Activated CD4-positive, alpha-beta T cell treated with anti-CD3 and anti-CD28 coated beads, Interleukin-2, amount 10 ng/mL, durations not matched to agents 7 days and 5 days (primary cell): ENCODE measurements around the gene MACROD2. TPM values are rescaled to one million over a fixed set of nuclear protein-coding genes. Genes with fewer than 3 reads are reported as not detected.

ENCODE experiments used
- CTCF ChIA-PET: fragments of 350-600 bp; sonication (Branson Sonifier 250); formaldehyde crosslinking; loops from one replicate; lab custom pipeline; 2021; ENCODE audit warnings: antibody characterized with exemption; lab: Charles Lee
- POLR2A ChIA-PET: fragments of 350-600 bp; sonication (Branson Sonifier 250); formaldehyde crosslinking; loops from one replicate; lab custom pipeline; 2021; ENCODE audit warnings: antibody characterized with exemption; lab: Charles Lee
- DNase-seq: peaks from one replicate; pipeline ENCODE4 v3.0.0-alpha.2; 2020
- H3K27ac Mint-ChIP-seq: one replicate; pipeline ENCODE4 v1.8.0; 2021; ENCODE audit warnings: mild to moderate bottlenecking, moderate library complexity, mixed read lengths
- H3K27me3 Mint-ChIP-seq: one replicate; pipeline ENCODE4 v1.8.0; 2021; ENCODE audit warnings: mixed read lengths
- H3K36me3 Mint-ChIP-seq: one replicate; pipeline ENCODE4 v1.8.0; 2021; ENCODE audit warnings: low read depth, mixed read lengths
- H3K4me1 Mint-ChIP-seq: one replicate; pipeline ENCODE4 v1.8.0; 2021; ENCODE audit warnings: mixed read lengths
- H3K4me3 Mint-ChIP-seq: one replicate; pipeline ENCODE4 v1.8.0; 2021; ENCODE audit warnings: mild to moderate bottlenecking, moderate library complexity, mixed read lengths
- H3K9me3 Mint-ChIP-seq: one replicate; pipeline ENCODE4 v1.8.0; 2021; ENCODE audit warnings: mixed read lengths
- total RNA-seq, 2 experiments: library from RNA; stranded (reverse); gene quantifications; one replicate each; pipeline ENCODE4 v1.2.3, GENCODE V29; 2021

The MACROD2 gene
- total RNA-seq, 2 experiments from 2014 or later = not detected

- Mint-ChIP-seq H3K27me3 (no peaks in the 10 kb centered on the region), H3K27ac (no peak overlapping the region), H3K9me3 (no peaks in the 10 kb centered on the region), H3K4me3 (no peak overlapping the region), H3K4me1 (no peaks in the 10 kb centered on the region), H3K36me3 (no peaks in the 10 kb centered on the region)
- DNase-seq = no peak
- CTCF ChIA-PET = no interaction called here
- POLR2A ChIA-PET = no interaction called here
Observed at GRCh38 chr20:16027686-16028085, 2032.4 kb downstream of the MACROD2 start.

- Mint-ChIP-seq H3K27ac (no peak overlapping the region), H3K4me3 (no peak overlapping the region), H3K4me1 (no peaks in the 10 kb centered on the region), H3K27me3 (no peaks in the 10 kb centered on the region), H3K36me3 (no peaks in the 10 kb centered on the region), H3K9me3 (no peaks in the 10 kb centered on the region)
- ChIA-PET CTCF (no interaction called here), POLR2A (no interaction called here)
- no peak for DNase-seq
Observed at GRCh38 chr20:16028923-16029322, 2033.6 kb downstream of the MACROD2 start.

GRCh38 chr20:16030253-16030652 is 2034.9 kb downstream of the MACROD2 start:
- Mint-ChIP-seq H3K27me3 (no peaks in the 10 kb centered on the region), H3K9me3 (no peaks in the 10 kb centered on the region), H3K4me1 (no peaks in the 10 kb centered on the region), H3K4me3 (no peak overlapping the region), H3K36me3 (no peaks in the 10 kb centered on the region), H3K27ac (no peak overlapping the region)
- DNase-seq = no peak
- CTCF ChIA-PET = no interaction called here
- POLR2A ChIA-PET = no interaction called here

GRCh38 chr20:16035576-16035975 is 2040.3 kb downstream of the MACROD2 start:
- no peaks in the 10 kb centered on the region for H3K9me3 Mint-ChIP-seq
- H3K27ac Mint-ChIP-seq = no peak overlapping the region
- POLR2A ChIA-PET = no interaction called here
- H3K36me3 Mint-ChIP-seq = no peaks in the 10 kb centered on the region
- CTCF ChIA-PET = no interaction called here
- H3K4me3 Mint-ChIP-seq = no peak overlapping the region
- no peak for DNase-seq
- no peaks in the 10 kb centered on the region for H3K27me3 Mint-ChIP-seq
- no peaks in the 10 kb centered on the region for H3K4me1 Mint-ChIP-seq

- POLR2A ChIA-PET = no interaction called here
- no peak for DNase-seq
- Mint-ChIP-seq H3K27me3 (no peaks in the 10 kb centered on the region), H3K4me3 (no peak overlapping the region), H3K4me1 (no peaks in the 10 kb centered on the region), H3K27ac (no peak overlapping the region), H3K9me3 (no peaks in the 10 kb centered on the region), H3K36me3 (no peaks in the 10 kb centered on the region)
- CTCF ChIA-PET = no interaction called here
Observed at GRCh38 chr20:16036331-16036730, 2041.0 kb downstream of the MACROD2 start.

- Mint-ChIP-seq H3K9me3 (no peaks in the 10 kb centered on the region), H3K27me3 (no peaks in the 10 kb centered on the region), H3K4me3 (no peak overlapping the region), H3K4me1 (no peaks in the 10 kb centered on the region), H3K27ac (no peak overlapping the region), H3K36me3 (no peaks in the 10 kb centered on the region)
- POLR2A ChIA-PET = no interaction called here
- CTCF ChIA-PET = no interaction called here
- no peak for DNase-seq
Observed at GRCh38 chr20:16040742-16041141, 2045.4 kb downstream of the MACROD2 start.

GRCh38 chr20:16042731-16043130 is 2047.4 kb downstream of the MACROD2 start:
- POLR2A ChIA-PET = no interaction called here
- H3K9me3 Mint-ChIP-seq = no peaks in the 10 kb centered on the region
- H3K27me3 Mint-ChIP-seq = no peaks in the 10 kb centered on the region
- H3K4me3 Mint-ChIP-seq = no peak overlapping the region
- H3K27ac Mint-ChIP-seq = no peak overlapping the region
- H3K36me3 Mint-ChIP-seq = no peaks in the 10 kb centered on the region
- DNase-seq = no peak
- no peaks in the 10 kb centered on the region for H3K4me1 Mint-ChIP-seq
- CTCF ChIA-PET = no interaction called here

GRCh38 chr20:16043931-16044330 is 2048.6 kb downstream of the MACROD2 start:
- H3K27ac Mint-ChIP-seq = no peak overlapping the region
- no peaks in the 10 kb centered on the region for H3K4me1 Mint-ChIP-seq
- H3K27me3 Mint-ChIP-seq = no peaks in the 10 kb centered on the region
- no peak for DNase-seq
- no peaks in the 10 kb centered on the region for H3K36me3 Mint-ChIP-seq
- no peak overlapping the region for H3K4me3 Mint-ChIP-seq
- CTCF ChIA-PET = no interaction called here
- POLR2A ChIA-PET = no interaction called here
- no peaks in the 10 kb centered on the region for H3K9me3 Mint-ChIP-seq

GRCh38 chr20:16048876-16049275 is 2053.6 kb downstream of the MACROD2 start:
- Mint-ChIP-seq H3K36me3 (no peaks in the 10 kb centered on the region), H3K27ac (no peak overlapping the region), H3K4me1 (no peaks in the 10 kb centered on the region), H3K27me3 (no peaks in the 10 kb centered on the region), H3K4me3 (no peak overlapping the region), H3K9me3 (no peaks in the 10 kb centered on the region)
- ChIA-PET POLR2A (no interaction called here), CTCF (no interaction called here)
- no peak for DNase-seq

GRCh38 chr20:16049529-16050093 is 2054.3 kb downstream of the MACROD2 start:
- Mint-ChIP-seq H3K27ac (no peak overlapping the region), H3K27me3 (no peaks in the 10 kb centered on the region), H3K4me1 (no peaks in the 10 kb centered on the region), H3K4me3 (no peak overlapping the region), H3K36me3 (no peaks in the 10 kb centered on the region), H3K9me3 (no peaks in the 10 kb centered on the region)
- POLR2A ChIA-PET = no interaction called here
- no peak for DNase-seq
- CTCF ChIA-PET = no interaction called here

GRCh38 chr20:16050366-16050765 is 2055.1 kb downstream of the MACROD2 start:
- Mint-ChIP-seq H3K4me3 (no peak overlapping the region), H3K36me3 (no peaks in the 10 kb centered on the region), H3K27ac (no peak overlapping the region), H3K9me3 (no peaks in the 10 kb centered on the region), H3K27me3 (no peaks in the 10 kb centered on the region), H3K4me1 (no peaks in the 10 kb centered on the region)
- CTCF ChIA-PET = no interaction called here
- POLR2A ChIA-PET = no interaction called here
- no peak for DNase-seq

GRCh38 chr20:16051968-16052367 is 2056.7 kb downstream of the MACROD2 start:
- H3K4me1 Mint-ChIP-seq = no peaks in the 10 kb centered on the region
- no peak for DNase-seq
- H3K36me3 Mint-ChIP-seq = no peaks in the 10 kb centered on the region
- POLR2A ChIA-PET = no interaction called here
- no peak overlapping the region for H3K4me3 Mint-ChIP-seq
- CTCF ChIA-PET = no interaction called here
- H3K27ac Mint-ChIP-seq = no peak overlapping the region
- no peaks in the 10 kb centered on the region for H3K27me3 Mint-ChIP-seq
- H3K9me3 Mint-ChIP-seq = no peaks in the 10 kb centered on the region

- H3K4me3 Mint-ChIP-seq = no peak overlapping the region
- CTCF ChIA-PET = no interaction called here
- DNase-seq = no peak
- POLR2A ChIA-PET = no interaction called here
- H3K36me3 Mint-ChIP-seq = no peaks in the 10 kb centered on the region
- H3K9me3 Mint-ChIP-seq = no peaks in the 10 kb centered on the region
- H3K27me3 Mint-ChIP-seq = no peaks in the 10 kb centered on the region
- no peak overlapping the region for H3K27ac Mint-ChIP-seq
- H3K4me1 Mint-ChIP-seq = no peaks in the 10 kb centered on the region
Observed at GRCh38 chr20:16052456-16052855, 2057.1 kb downstream of the MACROD2 start.

- POLR2A ChIA-PET = no interaction called here
- Mint-ChIP-seq H3K27me3 (no peaks in the 10 kb centered on the region), H3K27ac (no peak overlapping the region), H3K4me1 (no peaks in the 10 kb centered on the region), H3K9me3 (no peaks in the 10 kb centered on the region), H3K36me3 (no peaks in the 10 kb centered on the region), H3K4me3 (no peak overlapping the region)
- no peak for DNase-seq
- CTCF ChIA-PET = no interaction called here
Observed at GRCh38 chr20:16054985-16055384, 2059.7 kb downstream of the MACROD2 start.
